GM12875 (cell line): ENCODE data around the gene SLC7A6OS.
A peak's percentile ranks its signal among the peaks of the same experiment; 100 is the strongest.

Experiments used
- H3K4me3 ChIP-seq: one replicate; pipeline ENCODE4 v1.5.1; 2011; ENCODE audit warnings: low read depth, low read length, control low read depth
- TF ChIP-seq, protein P1 (sequence below): IDR thresholded peaks from 2 replicates; pipeline ENCODE4 v1.5.1; 2011; ENCODE audit warnings: low read depth, mild to moderate bottlenecking, control low read depth, inconsistent platforms, low read length, moderate library complexity, borderline replicate concordance; ENCODE audit not compliant: insufficient read depth

SLC7A6OS gene

DNA sequence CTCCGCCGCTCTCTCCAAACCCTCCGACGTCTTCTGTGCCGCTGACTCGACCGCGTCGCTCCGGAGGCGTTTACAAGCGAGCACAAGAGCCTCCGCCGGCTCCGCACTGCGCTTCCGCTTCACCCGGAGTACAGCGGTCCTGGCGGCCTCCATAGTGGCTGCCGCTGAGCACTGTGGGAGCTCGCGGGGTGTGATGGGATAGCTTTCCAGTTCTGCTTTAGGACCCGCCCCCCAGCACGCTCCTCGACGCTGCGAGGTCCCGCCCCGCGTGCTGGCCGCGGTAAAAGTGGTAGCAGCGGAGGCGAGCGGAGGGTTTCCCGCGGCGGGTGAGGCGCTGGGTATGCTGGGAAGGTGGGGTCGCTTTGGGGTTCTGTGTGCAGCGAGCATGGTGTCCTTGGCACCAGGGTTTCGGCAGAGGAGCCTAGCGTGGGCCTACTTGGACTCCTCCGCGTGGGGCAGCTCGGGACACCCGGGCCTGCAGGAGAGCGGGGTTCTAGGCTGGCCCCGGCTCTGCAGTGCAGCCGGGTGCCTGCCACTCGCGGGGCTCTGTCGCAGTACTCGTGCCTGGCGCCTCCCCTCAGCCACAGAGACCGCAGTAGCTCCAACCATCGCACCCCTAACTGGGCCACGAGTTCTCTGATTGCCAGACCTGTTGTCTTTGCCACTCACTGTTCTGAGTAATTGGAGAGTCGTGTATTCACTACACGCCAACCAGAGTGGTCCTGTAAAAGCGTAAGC, at the start of gene SLC7A6OS, which contains the start of gene PRMT7:
Gene SLC7A6OS, minus strand, starts transcription at position 173 of the 738 bp plus-strand sequence. Its CDS starts 20 bp downstream, at position 153.
Gene PRMT7, plus strand, starts transcription at position 246 of the 738 bp plus-strand sequence. CDS start 4,961 bp downstream, outside the sequence.
- TF ChIP-seq, protein P1, sequence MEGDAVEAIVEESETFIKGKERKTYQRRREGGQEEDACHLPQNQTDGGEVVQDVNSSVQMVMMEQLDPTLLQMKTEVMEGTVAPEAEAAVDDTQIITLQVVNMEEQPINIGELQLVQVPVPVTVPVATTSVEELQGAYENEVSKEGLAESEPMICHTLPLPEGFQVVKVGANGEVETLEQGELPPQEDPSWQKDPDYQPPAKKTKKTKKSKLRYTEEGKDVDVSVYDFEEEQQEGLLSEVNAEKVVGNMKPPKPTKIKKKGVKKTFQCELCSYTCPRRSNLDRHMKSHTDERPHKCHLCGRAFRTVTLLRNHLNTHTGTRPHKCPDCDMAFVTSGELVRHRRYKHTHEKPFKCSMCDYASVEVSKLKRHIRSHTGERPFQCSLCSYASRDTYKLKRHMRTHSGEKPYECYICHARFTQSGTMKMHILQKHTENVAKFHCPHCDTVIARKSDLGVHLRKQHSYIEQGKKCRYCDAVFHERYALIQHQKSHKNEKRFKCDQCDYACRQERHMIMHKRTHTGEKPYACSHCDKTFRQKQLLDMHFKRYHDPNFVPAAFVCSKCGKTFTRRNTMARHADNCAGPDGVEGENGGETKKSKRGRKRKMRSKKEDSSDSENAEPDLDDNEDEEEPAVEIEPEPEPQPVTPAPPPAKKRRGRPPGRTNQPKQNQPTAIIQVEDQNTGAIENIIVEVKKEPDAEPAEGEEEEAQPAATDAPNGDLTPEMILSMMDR: no peak

GRCh38 chr16:68359398-68360191, 48.8 kb upstream of the SLC7A6OS start:
- H3K4me3 ChIP-seq: no peak overlapping the region
- TF ChIP-seq, protein P1: no peak

More for the DNA sequence above, at the start of gene SLC7A6OS, which contains the start of gene PRMT7:
- H3K4me3 ChIP-seq: peak within 1 kb of the TSS; percentile 85

DNA sequence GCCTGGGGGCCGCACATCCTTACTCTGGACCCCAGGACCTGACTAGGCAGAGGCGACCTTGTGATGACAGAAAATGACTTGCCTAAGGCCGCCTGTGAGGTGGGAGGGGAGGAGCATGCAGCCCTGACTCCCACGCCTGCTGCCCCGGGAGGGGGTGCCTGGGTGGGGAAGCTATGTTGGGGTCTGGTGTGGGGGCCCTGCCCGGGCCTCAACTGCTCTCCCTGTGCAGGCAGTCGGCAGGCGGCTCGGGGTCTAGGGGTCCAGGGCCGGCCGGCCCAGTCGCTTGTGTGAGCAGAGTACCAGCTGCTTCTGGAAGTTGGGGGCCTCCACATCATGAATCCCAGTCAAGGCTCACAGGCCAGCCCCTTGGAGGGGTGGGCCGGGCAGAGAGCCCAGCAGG, 48.2 kb upstream of the SLC7A6OS start:
- TF ChIP-seq, protein P1: no peak
- no peak overlapping the region for H3K4me3 ChIP-seq

DNA sequence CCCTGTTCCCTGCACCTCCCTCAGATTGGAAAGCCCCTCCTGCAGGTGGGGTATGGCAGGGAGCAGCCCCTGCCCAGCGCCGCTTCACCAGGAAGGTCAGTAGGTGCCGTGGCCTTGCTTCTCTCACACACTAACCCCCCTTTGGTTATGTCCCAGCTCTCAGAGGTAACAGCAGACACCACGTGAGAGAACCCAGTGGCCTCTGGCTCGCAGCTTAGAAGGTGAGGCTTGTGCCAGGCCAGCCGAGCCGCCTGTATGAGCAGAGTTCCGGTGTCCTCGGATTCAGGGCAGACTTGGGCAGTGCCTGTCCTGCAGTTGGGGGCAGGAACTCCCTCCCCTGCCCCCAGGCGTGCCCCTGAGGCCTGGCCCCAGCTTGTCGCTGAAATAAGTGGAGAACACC, 47.2 kb upstream of the SLC7A6OS start:
- H3K4me3 ChIP-seq: no peak overlapping the region
- TF ChIP-seq, protein P1: no peak

DNA sequence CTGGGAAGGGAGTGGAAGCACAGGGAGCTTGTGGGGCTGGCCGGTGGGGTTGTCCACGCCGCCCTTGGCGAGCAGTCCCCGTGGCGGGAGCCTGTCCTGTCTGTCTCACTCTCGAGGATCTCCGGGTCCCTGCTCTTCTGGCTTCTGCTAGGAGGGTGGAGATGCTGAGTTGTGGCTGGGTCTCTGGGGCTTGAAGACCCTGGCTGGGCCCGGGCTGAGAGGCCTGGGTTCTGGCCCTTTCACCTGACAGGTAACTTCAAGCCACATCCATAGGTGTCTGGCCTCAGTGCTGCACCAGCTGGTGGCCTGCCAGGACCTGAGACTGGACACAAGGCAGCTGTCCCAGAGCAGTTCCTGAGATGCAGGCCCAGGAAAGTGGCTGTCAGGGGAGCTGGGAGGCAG, 46.8 kb upstream of the SLC7A6OS start:
- no peak overlapping the region for H3K4me3 ChIP-seq
- TF ChIP-seq, protein P1: no peak

DNA sequence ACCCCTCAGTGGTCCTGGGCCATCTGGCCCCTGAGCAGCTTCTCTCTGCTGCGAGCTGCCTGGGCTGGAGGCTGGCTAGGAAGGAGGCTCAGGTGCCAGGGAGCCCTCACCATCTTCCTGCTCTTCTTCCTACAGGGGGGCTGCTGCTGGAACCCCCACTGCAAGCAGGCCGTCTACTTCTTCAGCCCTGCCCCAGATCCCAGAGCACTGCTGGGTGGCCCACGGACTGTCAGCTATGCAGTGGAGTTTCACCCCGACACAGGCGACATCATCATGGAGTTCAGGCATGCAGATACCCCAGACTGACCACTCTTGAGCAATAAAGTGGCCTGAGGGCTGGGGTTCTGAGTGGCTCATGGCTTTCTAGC, 46.2 kb upstream of the SLC7A6OS start:
- TF ChIP-seq, protein P1: no peak
- H3K4me3 ChIP-seq: no peak overlapping the region
